Endothelial cell (in vitro differentiated cells): ENCODE measurements around the gene NEURL2. TPM values are rescaled to one million over a fixed set of nuclear protein-coding genes. Genes with fewer than 3 reads are reported as not detected.
"Not testable (repeated sequence)": the region's sequence is repeated elsewhere in the genome, so short reads cannot be mapped to it uniquely, and the experiment has no call there.

Experiments
- DNase-seq: peaks from one replicate; pipeline ENCODE4 v3.0.0; 2021; ENCODE audit warnings: low spot score
- H3K27ac Mint-ChIP-seq: one replicate; pipeline ENCODE4 v1.8.0; 2021; ENCODE audit warnings: mixed read lengths, inconsistent platforms; ENCODE audit not compliant: unreplicated experiment
- H3K27me3 Mint-ChIP-seq: one replicate; pipeline ENCODE4 v1.8.0; 2021; ENCODE audit warnings: mild to moderate bottlenecking, moderate library complexity, mixed read lengths, inconsistent platforms; ENCODE audit not compliant: unreplicated experiment
- H3K36me3 Mint-ChIP-seq: one replicate; pipeline ENCODE4 v1.8.0; 2021; ENCODE audit warnings: mild to moderate bottlenecking, low read depth, mixed read lengths, inconsistent platforms; ENCODE audit not compliant: unreplicated experiment
- H3K4me1 Mint-ChIP-seq: one replicate; pipeline ENCODE4 v1.8.0; 2021; ENCODE audit warnings: mild to moderate bottlenecking, mixed read lengths, inconsistent platforms; ENCODE audit not compliant: unreplicated experiment
- H3K4me3 Mint-ChIP-seq: one replicate; pipeline ENCODE4 v1.8.0; 2021; ENCODE audit warnings: mild to moderate bottlenecking, mixed read lengths, inconsistent platforms; ENCODE audit not compliant: unreplicated experiment
- H3K9me3 Mint-ChIP-seq: one replicate; pipeline ENCODE4 v1.8.0; 2021; ENCODE audit warnings: mixed read lengths, inconsistent platforms; ENCODE audit not compliant: unreplicated experiment
- CTCF ChIP-seq: fragments of 200-600 bp; sonication (generic); IDR thresholded peaks from one replicate; pipeline ENCODE4 v1.5.0; 2021; ENCODE audit warnings: antibody characterized with exemption; ENCODE audit not compliant: unreplicated experiment
- total RNA-seq: library from RNA; stranded (reverse); fragmentation: NEBNext Ultra II Directional; extraction: Animal tissue kit (Norgen Biotek cat#: 25700); gene quantifications from one replicate; pipeline ENCODE4 v1.2.1, GENCODE V29; 2021; ENCODE audit not compliant: unreplicated experiment

NEURL2 gene
- total RNA-seq, 1 donor from 2014 or later = 3.6 TPM

GRCh38 chr20:45902199-45902701 lies 11.2 kb upstream of the NEURL2 start:
- DNase-seq = no peak
- no peaks in the 10 kb centered on the region for H3K4me1 Mint-ChIP-seq
- no peak overlapping the region for H3K27ac Mint-ChIP-seq
- no peaks in the 10 kb centered on the region for H3K9me3 Mint-ChIP-seq
- no peak overlapping the region for H3K4me3 Mint-ChIP-seq
- peaks cover 19% of the 10 kb centered on the region for H3K36me3 Mint-ChIP-seq
- H3K27me3 Mint-ChIP-seq = peaks cover 4% of the 10 kb centered on the region
- TF ChIP-seq CTCF = no peak

- H3K27me3 Mint-ChIP-seq, H3K9me3 Mint-ChIP-seq, DNase-seq, H3K4me3 Mint-ChIP-seq, H3K4me1 Mint-ChIP-seq, H3K27ac Mint-ChIP-seq: not testable (repeated sequence)
- H3K36me3 Mint-ChIP-seq = peaks cover 17% of the 10 kb centered on the region
These were observed 10.3 kb upstream of the NEURL2 start for GRCh38 chr20:45901332-45901731.

GRCh38 chr20:45899046-45899835 lies 8.2 kb upstream of the NEURL2 start:
- Mint-ChIP-seq H3K9me3 (no peaks in the 10 kb centered on the region), H3K27ac (no peak overlapping the region), H3K4me1 (no peaks in the 10 kb centered on the region), H3K36me3 (peaks cover 13% of the 10 kb centered on the region), H3K4me3 (peak overlapping the region; percentile 40), H3K27me3 (peaks cover 1% of the 10 kb centered on the region)
- no peak for DNase-seq
- TF ChIP-seq CTCF = no peak

GRCh38 chr20:45898285-45898684 lies 7.3 kb upstream of the NEURL2 start:
- Mint-ChIP-seq H3K27ac (no peak overlapping the region), H3K4me3 (no peak overlapping the region), H3K4me1 (no peaks in the 10 kb centered on the region), H3K27me3 (peaks cover 6% of the 10 kb centered on the region), H3K36me3 (peaks cover 20% of the 10 kb centered on the region), H3K9me3 (no peaks in the 10 kb centered on the region)
- no peak for TF ChIP-seq CTCF
- no peak for DNase-seq

GRCh38 chr20:45897692-45898091 lies 6.7 kb upstream of the NEURL2 start:
- no peak overlapping the region for H3K4me3 Mint-ChIP-seq
- peaks cover under 1% of the 10 kb centered on the region for H3K4me1 Mint-ChIP-seq
- DNase-seq = no peak
- H3K9me3 Mint-ChIP-seq = no peaks in the 10 kb centered on the region
- no peak overlapping the region for H3K27ac Mint-ChIP-seq
- TF ChIP-seq CTCF = no peak
- peaks cover 20% of the 10 kb centered on the region for H3K36me3 Mint-ChIP-seq
- H3K27me3 Mint-ChIP-seq = peaks cover 6% of the 10 kb centered on the region
